Measurements from ENCODE around the gene DRD3. TPM values are rescaled to one million over a fixed set of nuclear protein-coding genes. Genes with fewer than 3 reads are reported as not detected.

DRD3 gene
- total RNA-seq, 1 donor from 2014 or later = not detected

GRCh38 chr3:114092151-114093015, 86.5 kb downstream of the DRD3 start:
- H3K4me1 Mint-ChIP-seq = peaks cover 14% of the 10 kb centered on the region
- H3K4me3 Mint-ChIP-seq = no peak overlapping the region
- H3K27ac Mint-ChIP-seq (ENCODE audit: unreplicated experiment) = no peak overlapping the region
- no peaks in the 10 kb centered on the region for H3K9me3 Mint-ChIP-seq
- no peak for TF ChIP-seq CTCF (conservative IDR thresholded peaks at IDR 0.05)
- DNase-seq (ENCODE audit: low read depth, low spot score) = no peak
- peaks cover 8% of the 10 kb centered on the region for H3K36me3 Mint-ChIP-seq (ENCODE audit: low read depth)
- no peaks in the 10 kb centered on the region for H3K27me3 Mint-ChIP-seq (ENCODE audit: low read depth)

- H3K27ac Mint-ChIP-seq (ENCODE audit: unreplicated experiment) = no peak overlapping the region
- peaks cover 22% of the 10 kb centered on the region for H3K36me3 Mint-ChIP-seq (ENCODE audit: low read depth)
- no peak for TF ChIP-seq CTCF (conservative IDR thresholded peaks at IDR 0.05)
Observed at GRCh38 chr3:114089675-114090074, 89.2 kb downstream of the DRD3 start.

GRCh38 chr3:114086356-114086755, 92.5 kb downstream of the DRD3 start:
- H3K27me3 Mint-ChIP-seq (ENCODE audit: low read depth) = no peaks in the 10 kb centered on the region
- H3K36me3 Mint-ChIP-seq (ENCODE audit: low read depth) = peaks cover 32% of the 10 kb centered on the region
- H3K4me1 Mint-ChIP-seq = no peaks in the 10 kb centered on the region
- DNase-seq (ENCODE audit: low read depth, low spot score) = no peak
- no peak overlapping the region for H3K27ac Mint-ChIP-seq (ENCODE audit: unreplicated experiment)
- H3K4me3 Mint-ChIP-seq = no peak overlapping the region
- TF ChIP-seq CTCF (conservative IDR thresholded peaks at IDR 0.05) = no peak
- H3K9me3 Mint-ChIP-seq = no peaks in the 10 kb centered on the region

More at GRCh38 chr3:114089675-114090074, 89.2 kb downstream of the DRD3 start:
- no peak for DNase-seq (ENCODE audit: low read depth, low spot score)
- no peak overlapping the region for H3K4me3 Mint-ChIP-seq
- peaks cover 14% of the 10 kb centered on the region for H3K4me1 Mint-ChIP-seq
- no peaks in the 10 kb centered on the region for H3K27me3 Mint-ChIP-seq (ENCODE audit: low read depth)
- H3K9me3 Mint-ChIP-seq = no peaks in the 10 kb centered on the region

- no peak for TF ChIP-seq CTCF (conservative IDR thresholded peaks at IDR 0.05)
- Mint-ChIP-seq H3K36me3 (ENCODE audit: low read depth) (peaks cover 33% of the 10 kb centered on the region), H3K27me3 (ENCODE audit: low read depth) (no peaks in the 10 kb centered on the region), H3K4me3 (no peak overlapping the region), H3K9me3 (no peaks in the 10 kb centered on the region), H3K27ac (ENCODE audit: unreplicated experiment) (peak overlapping the region; percentile 53), H3K4me1 (peaks cover 12% of the 10 kb centered on the region)
- DNase-seq (ENCODE audit: low read depth, low spot score) = no peak
Observed at GRCh38 chr3:114083112-114083511, 95.7 kb downstream of the DRD3 start.

- TF ChIP-seq CTCF (conservative IDR thresholded peaks at IDR 0.05) = no peak
Observed at GRCh38 chr3:114081037-114081436, 97.8 kb downstream of the DRD3 start.

More at GRCh38 chr3:114081037-114081436, 97.8 kb downstream of the DRD3 start:
- H3K4me1 Mint-ChIP-seq = peaks cover 12% of the 10 kb centered on the region
- H3K9me3 Mint-ChIP-seq = no peaks in the 10 kb centered on the region
- H3K4me3 Mint-ChIP-seq = no peak overlapping the region
- no peaks in the 10 kb centered on the region for H3K27me3 Mint-ChIP-seq (ENCODE audit: low read depth)
- DNase-seq (ENCODE audit: low read depth, low spot score) = no peak
- peaks cover 32% of the 10 kb centered on the region for H3K36me3 Mint-ChIP-seq (ENCODE audit: low read depth)
- no peak overlapping the region for H3K27ac Mint-ChIP-seq (ENCODE audit: unreplicated experiment)

Measured in neural crest cell (in vitro differentiated cells).